Caco-2 (cell line): ENCODE data around the gene UBASH3B. TPM values are rescaled to one million over a fixed set of nuclear protein-coding genes. Genes with fewer than 3 reads are reported as not detected.

Experiments used
- BruUV-seq: library from RNA; stranded (reverse); fragments of 400-500 nt; replicated peaks from 2 replicates; lab custom pipeline; 2021; lab: Mats Ljungman, UMichigan
- CTCF ChIA-PET: fragments of 300-600 bp; sonication (Branson Sonifier 250); formaldehyde crosslinking; loops from one replicate; lab custom pipeline; 2022; ENCODE audit warnings: antibody characterized with exemption; lab: Charles Lee
- POLR2A ChIA-PET: fragments of 300-600 bp; sonication (Branson Sonifier 250); formaldehyde crosslinking; loops from one replicate; lab custom pipeline; 2022; ENCODE audit warnings: antibody characterized with exemption; lab: Charles Lee
- DNase-seq, 2 experiments: peaks; one replicate each; pipeline versions ENCODE4 v3.0.0 to v3.0.0-alpha.2; 2020 to 2022
- H3K27me3 ChIP-seq: replicated peaks from 2 replicates; pipeline ENCODE4 v1.6.0; 2011; ENCODE audit warnings: low read length; ENCODE audit not compliant: control insufficient read depth, insufficient read depth
- H3K36me3 ChIP-seq: 2 replicates; pipeline ENCODE4 v1.5.1; 2011; ENCODE audit warnings: low read length; ENCODE audit not compliant: control insufficient read depth, insufficient read depth
- H3K4me1 ChIP-seq: fragments of 250-450 bp; sonication (Bioruptor Pico); 2 replicates; pipeline ENCODE4 v1.5.1; 2020; ENCODE audit warnings: mild to moderate bottlenecking
- H3K4me3 ChIP-seq: 2 replicates; pipeline ENCODE4 v1.5.1; 2011; ENCODE audit warnings: low read depth, mild to moderate bottlenecking, control low read depth, low read length
- H3K9me3 ChIP-seq: fragments of 250-450 bp; sonication (Bioruptor Pico); 2 replicates; pipeline ENCODE4 v1.5.1; 2020; ENCODE audit warnings: mild to moderate bottlenecking, moderate library complexity
- H3K27ac Mint-ChIP-seq: one replicate; pipeline ENCODE4 v1.8.0; 2022; ENCODE audit warnings: mixed read lengths; ENCODE audit not compliant: unreplicated experiment
- H3K27me3 Mint-ChIP-seq: one replicate; pipeline ENCODE4 v1.8.0; 2022; ENCODE audit warnings: mixed read lengths; ENCODE audit not compliant: insufficient read depth, unreplicated experiment
- H3K36me3 Mint-ChIP-seq: one replicate; pipeline ENCODE4 v1.8.0; 2022; ENCODE audit warnings: mild to moderate bottlenecking, mixed read lengths; ENCODE audit not compliant: insufficient read depth, unreplicated experiment
- H3K4me1 Mint-ChIP-seq: one replicate; pipeline ENCODE4 v1.8.0; 2022; ENCODE audit warnings: low read depth, mixed read lengths; ENCODE audit not compliant: unreplicated experiment
- H3K4me3 Mint-ChIP-seq: one replicate; pipeline ENCODE4 v1.8.0; 2022; ENCODE audit warnings: mild to moderate bottlenecking, moderate library complexity, mixed read lengths; ENCODE audit not compliant: unreplicated experiment
- H3K9me3 Mint-ChIP-seq: one replicate; pipeline ENCODE4 v1.8.0; 2022; ENCODE audit warnings: mixed read lengths; ENCODE audit not compliant: unreplicated experiment
- intact Hi-C: fragments of 100-400 bp; cut with micrococcal nuclease; formaldehyde crosslinking; loops from one replicate; pipeline ENCODE4 v1.10.0; 2022; ENCODE audit not compliant: unreplicated experiment
- total RNA-seq: library from RNA; stranded (reverse); gene quantifications from 2 replicates; pipeline ENCODE4 v1.2.3, GENCODE V29; 2022
- TF ChIP-seq, protein P1 (sequence below), 2 experiments: fragments of 200-600 bp in 1 of 2; IDR thresholded peaks; 1 replicate in 1 of 2; 2 replicates in 1 of 2; pipeline versions ENCODE4 v1.5.1 to v1.8.0; 2011 to 2022; ENCODE audit warnings: antibody characterized with exemption in 1 of 2, control low read depth in 1 of 2, inconsistent platforms in 1 of 2, low read depth in 1 of 2, low read length in 1 of 2, mild to moderate bottlenecking in 1 of 2, moderate library complexity in 1 of 2; ENCODE audit not compliant: insufficient read depth in 1 of 2, severe bottlenecking in 1 of 2, unreplicated experiment in 1 of 2

UBASH3B gene
- total RNA-seq, 1 experiment from 2014 or later, result 21.5 TPM

DNA sequence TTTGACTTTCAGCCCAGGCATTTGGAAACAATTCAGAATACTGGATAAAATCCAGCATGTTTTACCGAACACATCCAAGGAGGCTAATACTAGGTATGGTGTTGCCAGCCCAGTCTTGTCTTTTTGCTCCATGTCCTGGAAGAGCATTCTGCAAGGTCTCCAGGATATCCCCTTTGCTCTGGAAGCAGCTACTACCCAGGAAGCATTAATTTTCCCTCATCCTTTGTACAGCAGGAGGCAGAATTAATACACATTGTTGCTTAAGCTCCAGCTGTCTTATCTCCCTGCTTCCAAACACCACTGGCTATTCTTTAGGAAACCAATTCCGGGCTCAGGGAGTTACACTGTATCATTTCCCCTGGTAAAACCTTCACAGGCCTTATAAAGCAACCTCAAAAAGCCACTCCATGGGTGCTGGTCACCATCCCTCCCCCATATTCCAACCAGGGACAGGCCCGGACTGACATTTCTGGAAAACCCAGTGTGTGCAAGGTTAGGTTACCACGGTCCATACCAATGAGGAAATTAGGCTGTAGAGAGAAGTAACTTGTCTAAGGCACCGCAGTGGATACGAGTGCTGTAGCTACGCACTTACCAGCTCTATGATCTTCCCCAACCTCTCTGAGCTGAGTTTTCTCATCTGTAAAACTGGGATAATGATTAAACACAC lies 1.5 kb upstream of the UBASH3B start:
- H3K27me3 Mint-ChIP-seq, result no peaks in the 10 kb centered on the region

DNA sequence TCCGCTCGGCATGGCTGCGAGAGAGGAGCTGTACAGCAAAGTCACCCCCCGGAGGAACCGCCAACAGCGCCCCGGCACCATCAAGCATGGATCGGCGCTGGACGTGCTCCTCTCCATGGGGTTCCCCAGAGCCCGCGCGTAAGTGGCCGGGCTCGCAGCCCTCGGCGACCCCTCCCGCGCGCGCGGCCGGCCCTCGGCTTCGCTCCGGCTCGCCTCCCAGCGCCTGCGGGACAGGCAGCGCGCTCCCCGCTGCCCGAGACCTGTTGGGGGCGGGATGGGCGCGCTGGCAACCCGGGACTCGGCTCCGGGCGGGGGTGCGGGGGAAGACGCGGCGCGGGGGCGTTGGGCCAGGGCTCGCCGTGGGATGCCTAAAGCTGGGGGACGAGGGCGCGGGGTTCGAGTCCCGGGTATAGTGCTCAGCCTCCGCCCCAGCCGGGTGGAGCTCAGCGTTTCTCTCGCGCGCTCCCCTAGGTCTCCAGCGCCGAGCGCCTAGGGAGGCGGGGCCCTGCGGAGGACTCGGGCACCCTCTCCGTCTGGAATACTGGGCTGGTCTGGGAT lies 630 bp downstream of the UBASH3B start:
- TF ChIP-seq, protein P1, sequence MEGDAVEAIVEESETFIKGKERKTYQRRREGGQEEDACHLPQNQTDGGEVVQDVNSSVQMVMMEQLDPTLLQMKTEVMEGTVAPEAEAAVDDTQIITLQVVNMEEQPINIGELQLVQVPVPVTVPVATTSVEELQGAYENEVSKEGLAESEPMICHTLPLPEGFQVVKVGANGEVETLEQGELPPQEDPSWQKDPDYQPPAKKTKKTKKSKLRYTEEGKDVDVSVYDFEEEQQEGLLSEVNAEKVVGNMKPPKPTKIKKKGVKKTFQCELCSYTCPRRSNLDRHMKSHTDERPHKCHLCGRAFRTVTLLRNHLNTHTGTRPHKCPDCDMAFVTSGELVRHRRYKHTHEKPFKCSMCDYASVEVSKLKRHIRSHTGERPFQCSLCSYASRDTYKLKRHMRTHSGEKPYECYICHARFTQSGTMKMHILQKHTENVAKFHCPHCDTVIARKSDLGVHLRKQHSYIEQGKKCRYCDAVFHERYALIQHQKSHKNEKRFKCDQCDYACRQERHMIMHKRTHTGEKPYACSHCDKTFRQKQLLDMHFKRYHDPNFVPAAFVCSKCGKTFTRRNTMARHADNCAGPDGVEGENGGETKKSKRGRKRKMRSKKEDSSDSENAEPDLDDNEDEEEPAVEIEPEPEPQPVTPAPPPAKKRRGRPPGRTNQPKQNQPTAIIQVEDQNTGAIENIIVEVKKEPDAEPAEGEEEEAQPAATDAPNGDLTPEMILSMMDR (IDR thresholded peaks at IDR 0.05; ENCODE audit: insufficient read depth in 1 of 2, low read depth in 1 of 2, low read length in 1 of 2, severe bottlenecking in 1 of 2, unreplicated experiment in 1 of 2), result no peak
- intact Hi-C loops, result loop anchor here (1.0 to 5.0 kb wide), 2 partner anchors 50 to 76 kb away; no protein-coding TSS in a partner anchor
- no peaks in the 10 kb centered on the region; the same call in 1 of the 2 replicates for H3K27me3 ChIP-seq
- peaks cover 19% of the 10 kb centered on the region for H3K4me1 Mint-ChIP-seq
- peak overlapping the region; percentile 95 for H3K4me3 Mint-ChIP-seq
- H3K4me3 ChIP-seq, result peak overlapping the region; percentile 58
- POLR2A ChIA-PET, result interaction anchor here (0.6 to 2.3 kb wide), 4 partner anchors 12 to 1928 kb away, joined by 3 to 9 read pairs (median 4); partner anchors contain the start of gene HSPA8
- no peaks in the 10 kb centered on the region for H3K9me3 Mint-ChIP-seq
- no peaks in the 10 kb centered on the region for H3K9me3 ChIP-seq
- H3K36me3 ChIP-seq, result no peaks in the 10 kb centered on the region
- H3K27me3 Mint-ChIP-seq, result no peaks in the 10 kb centered on the region
- BruUV-seq, result no TSS peak
- H3K4me1 ChIP-seq, result peaks cover 18% of the 10 kb centered on the region
- H3K36me3 Mint-ChIP-seq, result peaks cover 12% of the 10 kb centered on the region
- DNase-seq, result peak; percentile 69 to 79
- CTCF ChIA-PET, result interaction anchor here (0.6 to 2.3 kb wide), 16 partner anchors 11 to 397 kb away, joined by 3 to 48 read pairs (median 4); no protein-coding TSS in a partner anchor
- H3K27ac Mint-ChIP-seq, result peak overlapping the region; percentile 65

More for the DNA sequence above, 1.5 kb upstream of the UBASH3B start:
- Mint-ChIP-seq H3K27ac (no peak overlapping the region), H3K4me1 (peaks cover 6% of the 10 kb centered on the region), H3K36me3 (peaks cover 12% of the 10 kb centered on the region), H3K4me3 (no peak overlapping the region), H3K9me3 (no peaks in the 10 kb centered on the region)
- no peak overlapping the region for H3K4me3 ChIP-seq
- ChIA-PET POLR2A (no interaction called here), CTCF (no interaction called here)
- TF ChIP-seq, protein P1 (IDR thresholded peaks at IDR 0.05; ENCODE audit: insufficient read depth in 1 of 2, low read depth in 1 of 2, low read length in 1 of 2, severe bottlenecking in 1 of 2, unreplicated experiment in 1 of 2), result no peak
- no TSS peak for BruUV-seq
- intact Hi-C loops, result no loop called here
- DNase-seq, result no peak
- 0 out of 2 replicates have a peak, but pooled peaks cover 4% of the 10 kb centered on the region for H3K4me1 ChIP-seq
- H3K9me3 ChIP-seq, result no peaks in the 10 kb centered on the region
- H3K27me3 ChIP-seq, result no peaks in the 10 kb centered on the region; the same call in 1 of the 2 replicates
- H3K36me3 ChIP-seq, result no peaks in the 10 kb centered on the region

DNA sequence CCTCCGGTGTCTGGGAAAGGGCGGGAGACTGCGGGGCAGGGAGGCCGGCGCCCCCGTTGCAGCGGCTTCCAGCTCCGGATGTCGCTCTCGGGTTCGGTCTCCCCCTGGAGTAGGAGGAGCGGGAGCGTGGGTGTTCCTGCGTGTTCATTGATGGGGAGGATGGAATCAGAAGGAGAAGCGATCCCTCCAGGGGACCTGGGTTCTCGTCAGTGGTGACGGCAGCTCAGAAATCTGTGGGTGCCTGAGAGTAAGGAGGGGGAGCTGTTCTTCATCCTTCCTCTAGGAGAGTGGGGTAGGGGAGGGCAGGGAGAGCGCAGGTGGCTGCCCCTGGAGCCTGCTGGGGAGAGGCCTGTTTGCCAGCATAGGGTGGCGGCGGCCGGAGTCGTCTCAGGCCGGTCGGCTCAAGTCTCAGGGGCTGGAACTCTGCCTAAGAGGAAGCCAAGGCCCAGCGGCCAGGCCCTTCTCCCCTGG lies 1.1 kb downstream of the UBASH3B start:
- H3K36me3 ChIP-seq, result no peaks in the 10 kb centered on the region
- intact Hi-C loops, result loop anchor here (1.0 to 5.0 kb wide), 2 partner anchors 50 to 76 kb away; no protein-coding TSS in a partner anchor
- TF ChIP-seq, protein P1 (IDR thresholded peaks at IDR 0.05; ENCODE audit: insufficient read depth in 1 of 2, low read depth in 1 of 2, low read length in 1 of 2, severe bottlenecking in 1 of 2, unreplicated experiment in 1 of 2), result peak in 1 of 2 experiments; percentile 20
- H3K4me3 Mint-ChIP-seq, result peak overlapping the region; percentile 95
- no TSS peak for BruUV-seq
- ChIA-PET CTCF (interaction anchor here (0.7 to 2.3 kb wide), 12 partner anchors 11 to 397 kb away, joined by 3 to 48 read pairs (median 4); no protein-coding TSS in a partner anchor), POLR2A (interaction anchor here (2.3 kb wide), 1 partner anchor 50 kb away, joined by 9 read pairs; no protein-coding TSS in a partner anchor)
- peaks cover 20% of the 10 kb centered on the region for H3K4me1 Mint-ChIP-seq
- no peaks in the 10 kb centered on the region for H3K9me3 ChIP-seq
- no peaks in the 10 kb centered on the region for H3K27me3 Mint-ChIP-seq
- peaks cover 22% of the 10 kb centered on the region for H3K4me1 ChIP-seq
- no peaks in the 10 kb centered on the region for H3K9me3 Mint-ChIP-seq
- H3K4me3 ChIP-seq, result peak overlapping the region; percentile 58
- no peaks in the 10 kb centered on the region; the same call in 1 of the 2 replicates for H3K27me3 ChIP-seq
- DNase-seq, result peak; percentile 64 to 70
- H3K27ac Mint-ChIP-seq, result peak overlapping the region; percentile 65
- H3K36me3 Mint-ChIP-seq, result peaks cover 12% of the 10 kb centered on the region
